ENCODE data around the gene BTN3A1.
"Not testable (repeated sequence)": the region's sequence is repeated elsewhere in the genome, so short reads cannot be mapped to it uniquely, and the experiment has no call there.

BTN3A1 gene

DNA sequence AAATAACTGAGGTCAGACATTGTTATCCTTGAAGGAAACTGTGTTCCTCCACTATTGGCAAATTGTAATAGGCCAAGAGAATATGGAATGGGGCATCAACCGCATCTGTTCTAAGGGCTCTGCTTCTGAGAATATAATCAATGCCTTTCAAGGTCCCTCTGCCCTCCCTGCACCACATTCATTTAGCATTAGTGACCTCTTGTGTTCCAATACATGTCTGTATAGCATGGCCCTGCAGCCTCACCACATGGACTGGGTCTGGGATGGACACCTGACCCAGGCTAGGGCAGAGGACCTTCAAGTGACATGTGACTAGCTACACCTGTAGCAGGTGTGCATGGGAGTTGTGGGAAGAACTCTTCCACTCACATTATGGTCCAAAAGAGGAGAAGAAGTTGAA, 14.2 kb downstream of the BTN3A1 start:
- no peak for DNase-seq

DNA sequence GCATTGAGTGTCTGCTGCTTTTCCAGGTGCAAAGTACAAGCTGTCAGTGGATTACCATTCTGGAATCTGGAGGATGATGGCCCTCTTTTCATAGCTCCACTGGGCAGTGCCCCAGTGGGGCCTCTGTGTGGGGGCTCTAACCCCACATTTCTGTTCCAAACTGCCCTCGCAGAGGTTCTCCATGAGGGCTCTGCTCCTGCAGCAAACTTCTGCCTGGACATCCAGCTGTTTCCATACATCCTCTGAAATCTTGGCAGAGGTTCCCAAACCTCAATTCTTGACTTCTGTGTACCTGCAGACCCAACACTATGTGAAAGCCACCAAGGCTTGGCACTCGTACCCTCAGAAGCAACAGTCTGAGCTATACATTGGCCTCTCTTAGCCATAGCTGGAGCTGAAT, 16.0 kb downstream of the BTN3A1 start:
- DNase-seq = not testable (repeated sequence)

DNA sequence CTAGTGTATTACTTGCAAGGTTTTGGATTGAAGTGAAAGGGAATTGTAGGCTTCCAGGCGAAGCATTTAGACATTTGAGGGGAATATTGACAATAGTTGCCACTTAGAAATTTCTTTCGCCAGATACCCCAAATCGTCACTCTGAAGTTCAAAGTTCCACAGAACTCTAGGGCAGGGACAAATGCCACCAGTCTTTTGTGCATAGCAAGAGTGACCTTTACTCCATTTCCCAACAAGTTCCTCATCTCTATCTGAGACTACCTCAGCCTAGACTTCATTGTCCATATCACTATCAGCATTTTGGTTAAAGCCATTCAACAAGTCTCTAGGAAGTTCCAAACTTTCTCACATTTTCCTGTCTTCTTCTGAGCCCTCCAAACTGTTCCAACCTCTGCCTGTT, 16.7 kb downstream of the BTN3A1 start:
- DNase-seq = not testable (repeated sequence)

DNA sequence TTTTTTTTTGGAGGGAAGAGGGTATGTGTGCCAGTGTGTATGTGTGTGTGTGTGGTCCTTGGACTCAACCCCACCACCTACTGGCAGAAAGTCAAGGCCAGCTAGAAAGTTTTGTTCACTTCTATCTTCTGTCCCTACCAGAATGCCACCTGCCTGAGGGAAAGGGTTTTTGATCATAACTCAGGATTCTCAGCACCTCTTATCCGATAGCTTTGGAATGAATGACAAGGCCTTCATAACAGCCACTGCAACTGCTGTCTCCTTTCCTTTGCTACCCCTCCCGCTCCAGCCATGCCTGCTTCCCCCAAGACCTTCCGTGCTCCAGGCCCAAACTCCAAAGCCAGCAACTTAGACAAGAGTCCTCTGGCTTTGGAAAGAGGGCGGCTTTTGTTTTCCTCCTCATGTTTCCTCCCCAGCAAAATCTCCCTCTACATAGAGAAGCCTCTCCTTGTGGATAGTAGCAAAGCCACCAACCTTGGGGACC, 18.7 kb downstream of the BTN3A1 start:
- DNase-seq = no peak

DNA sequence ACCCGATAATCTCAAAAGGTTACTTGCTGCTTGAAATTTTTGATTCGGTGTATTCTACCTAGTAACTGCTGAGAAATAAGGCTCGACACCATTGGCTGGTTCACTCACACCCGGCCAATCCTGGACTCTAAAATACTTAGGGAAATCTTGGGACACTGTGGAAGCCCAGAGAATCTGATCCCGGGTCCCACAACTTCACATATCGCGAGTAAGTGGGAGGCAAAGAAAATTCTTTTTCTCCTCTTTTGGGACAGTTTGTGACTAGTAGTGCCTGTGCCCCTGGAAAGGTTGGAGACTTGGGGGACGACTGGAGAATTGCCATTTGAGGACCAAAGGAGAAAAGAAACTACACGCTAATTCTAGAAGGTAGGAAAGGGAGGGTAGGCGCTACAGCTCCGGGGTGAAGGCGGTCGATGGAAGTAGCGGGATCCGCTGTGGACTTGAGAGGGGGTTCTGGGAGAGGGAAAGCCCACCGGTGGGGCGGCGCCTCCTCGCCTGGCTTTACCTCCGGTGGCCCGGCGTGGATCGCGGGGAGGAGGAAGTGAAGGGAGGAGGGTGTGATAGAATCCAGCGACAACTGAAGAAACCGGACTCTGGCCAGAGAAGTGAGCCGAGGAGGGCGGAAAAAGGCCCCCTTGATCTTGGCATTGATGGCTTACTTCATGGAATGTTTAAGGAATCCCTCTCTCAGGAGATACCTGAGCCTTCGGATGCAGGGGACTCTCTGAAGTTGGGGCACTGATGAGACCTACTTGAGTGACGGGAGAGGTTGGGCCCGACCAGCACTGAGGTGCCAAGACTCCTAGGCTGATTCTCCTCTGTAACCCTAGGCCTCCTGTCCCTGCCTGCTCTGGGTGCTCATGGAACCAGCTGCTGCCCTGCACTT, 19.4 kb downstream of the BTN3A1 start:
- DNase-seq = peak; percentile 89

DNA sequence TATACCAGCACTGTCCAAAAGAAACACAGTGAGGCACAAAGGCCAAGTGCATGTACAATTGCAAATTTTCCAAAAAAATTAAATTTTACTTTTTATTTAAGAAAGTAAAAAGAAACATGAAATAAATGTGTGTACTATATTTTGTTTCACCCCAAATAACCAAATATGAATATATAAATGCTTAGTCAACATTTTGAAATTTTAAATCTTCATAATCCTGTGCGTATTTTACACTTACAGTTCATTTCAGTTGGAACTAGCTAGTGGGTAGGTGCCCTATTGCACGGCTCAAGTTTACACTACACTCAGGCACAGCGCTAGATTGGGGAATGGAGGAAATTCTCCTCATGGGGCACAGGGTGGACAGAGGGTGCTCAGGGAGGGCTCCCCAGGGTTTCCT, 20.3 kb downstream of the BTN3A1 start:
- DNase-seq = no peak

DNA sequence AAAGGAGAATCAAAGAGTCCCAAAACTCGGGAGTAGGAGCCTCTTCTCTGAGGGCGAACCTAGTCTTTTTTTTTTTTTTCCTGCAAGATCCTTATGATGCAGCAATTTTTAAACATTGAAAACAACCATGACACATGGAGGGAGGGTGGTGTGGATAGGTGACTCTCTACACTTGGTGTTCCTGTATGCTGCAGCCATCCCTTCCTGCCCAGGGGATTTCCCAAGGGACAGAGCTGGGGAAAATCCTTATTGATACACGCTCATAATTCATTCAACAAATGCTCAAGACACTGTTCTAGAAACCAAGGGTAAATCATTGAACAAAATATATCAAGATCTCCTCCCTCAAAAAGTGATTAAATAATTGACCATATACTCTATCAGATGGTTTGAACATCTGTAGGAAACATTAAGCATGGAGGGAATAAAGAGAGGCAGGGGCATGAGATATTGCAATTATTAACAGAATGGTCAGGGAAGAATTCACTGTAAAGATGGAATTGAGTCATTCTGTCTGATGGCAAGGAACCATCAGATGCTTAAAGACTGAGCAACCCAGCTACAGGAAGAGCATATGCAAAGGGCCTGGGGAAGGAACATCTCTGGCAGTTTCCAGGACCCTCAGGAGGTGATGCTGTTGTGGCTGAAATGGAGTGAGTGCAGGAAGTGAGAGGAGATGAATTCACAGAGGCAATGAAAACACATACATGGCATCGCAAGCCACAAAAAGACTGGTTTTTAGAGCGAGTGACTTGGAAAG, 24.8 kb downstream of the BTN3A1 start:
- no peak for DNase-seq

DNA sequence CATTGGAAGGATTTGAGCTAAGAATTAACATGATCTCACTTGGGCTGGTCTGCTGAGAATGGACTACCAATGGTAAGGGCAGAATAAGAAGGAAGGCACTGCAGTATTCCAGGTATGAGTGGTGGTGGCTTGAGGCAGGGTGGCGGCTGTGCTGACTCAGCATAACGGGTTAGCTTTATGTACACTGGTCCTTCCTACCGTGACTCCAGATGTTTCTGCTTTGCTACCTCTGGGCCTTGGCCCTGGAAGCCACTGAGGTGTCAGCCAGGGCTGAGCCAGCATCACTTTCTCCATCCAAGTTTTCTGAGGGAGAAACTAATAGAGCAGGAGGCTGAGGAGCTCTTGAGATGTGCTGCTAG, 25.4 kb downstream of the BTN3A1 start:
- DNase-seq = no peak

DNA sequence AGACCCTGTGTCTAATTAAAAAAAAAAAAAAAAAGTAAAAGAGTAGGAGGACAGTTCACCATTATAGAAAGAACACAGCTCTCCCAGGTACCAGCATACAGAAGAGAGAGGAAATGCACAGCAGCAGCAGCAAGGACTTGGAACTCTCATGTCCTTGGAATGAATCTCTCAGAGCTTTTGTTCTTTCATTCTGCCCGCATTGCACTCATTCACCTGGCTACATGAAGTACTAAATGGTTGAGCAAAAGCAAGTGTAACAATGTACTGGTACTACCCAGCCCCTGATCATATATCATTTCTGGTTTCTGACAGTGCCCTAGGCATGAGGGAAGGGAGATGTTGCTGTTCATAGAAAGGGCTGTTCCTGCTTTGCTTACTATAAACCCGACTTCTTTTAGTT, 26.1 kb downstream of the BTN3A1 start:
- no peak for DNase-seq

DNA sequence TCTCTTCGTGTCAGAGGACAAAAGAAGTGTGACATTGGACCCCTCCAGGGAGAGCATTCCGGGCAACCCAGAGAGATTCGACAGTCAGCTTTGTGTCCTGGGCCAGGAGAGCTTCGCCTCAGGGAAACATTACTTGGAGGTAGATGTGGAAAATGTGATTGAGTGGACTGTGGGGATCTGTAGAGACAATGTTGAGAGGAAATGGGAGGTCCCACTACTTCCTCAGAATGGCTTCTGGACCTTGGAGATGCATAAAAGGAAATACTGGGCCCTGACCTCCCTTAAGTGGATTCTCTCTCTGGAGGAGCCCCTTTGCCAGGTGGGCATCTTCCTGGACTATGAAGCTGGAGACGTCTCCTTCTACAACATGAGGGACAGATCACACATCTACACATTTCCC, 28.7 kb downstream of the BTN3A1 start:
- no peak for DNase-seq

DNA sequence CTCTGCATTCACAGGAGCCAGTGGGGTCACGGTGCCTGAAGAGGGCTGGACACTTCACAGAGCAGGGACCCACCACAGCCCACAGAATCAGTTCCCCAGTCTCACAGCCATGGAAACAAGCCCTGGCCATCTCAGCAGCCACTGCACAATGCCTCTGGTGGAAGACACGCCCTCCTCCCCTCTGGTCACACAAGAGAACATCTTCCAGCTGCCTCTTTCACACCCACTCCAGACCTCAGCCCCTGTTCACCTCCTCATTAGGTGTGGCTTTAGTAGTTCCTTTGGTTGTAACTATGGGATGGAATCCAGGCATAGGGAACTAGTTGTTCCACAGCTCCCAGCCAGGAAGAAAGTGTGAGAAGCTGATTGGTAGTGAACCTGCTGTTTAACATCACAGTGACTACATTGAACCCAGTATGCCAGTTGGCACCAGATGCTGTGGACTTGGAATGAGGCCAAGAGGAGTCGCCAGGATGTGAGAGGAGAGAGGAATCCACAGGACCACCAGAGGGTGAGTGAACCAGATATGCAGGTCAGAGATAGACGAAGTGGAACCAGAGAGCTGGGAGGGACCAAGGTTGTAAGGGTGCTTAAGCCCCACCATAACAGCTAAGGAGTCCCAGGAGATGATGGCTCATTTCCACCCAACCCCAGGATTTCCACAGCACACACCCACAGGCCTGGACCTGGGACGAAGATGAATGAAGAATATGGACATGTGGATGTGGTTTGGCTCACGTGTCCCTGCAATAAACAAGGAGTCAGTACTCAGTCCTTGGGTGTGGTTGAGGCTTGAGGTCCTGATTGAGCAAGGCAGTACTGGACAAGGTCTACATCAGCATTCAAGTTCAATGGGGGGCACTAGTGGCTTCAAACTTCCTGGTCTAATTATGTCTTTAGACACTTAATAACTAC, 29.4 kb downstream of the BTN3A1 start:
- no peak for DNase-seq

DNA sequence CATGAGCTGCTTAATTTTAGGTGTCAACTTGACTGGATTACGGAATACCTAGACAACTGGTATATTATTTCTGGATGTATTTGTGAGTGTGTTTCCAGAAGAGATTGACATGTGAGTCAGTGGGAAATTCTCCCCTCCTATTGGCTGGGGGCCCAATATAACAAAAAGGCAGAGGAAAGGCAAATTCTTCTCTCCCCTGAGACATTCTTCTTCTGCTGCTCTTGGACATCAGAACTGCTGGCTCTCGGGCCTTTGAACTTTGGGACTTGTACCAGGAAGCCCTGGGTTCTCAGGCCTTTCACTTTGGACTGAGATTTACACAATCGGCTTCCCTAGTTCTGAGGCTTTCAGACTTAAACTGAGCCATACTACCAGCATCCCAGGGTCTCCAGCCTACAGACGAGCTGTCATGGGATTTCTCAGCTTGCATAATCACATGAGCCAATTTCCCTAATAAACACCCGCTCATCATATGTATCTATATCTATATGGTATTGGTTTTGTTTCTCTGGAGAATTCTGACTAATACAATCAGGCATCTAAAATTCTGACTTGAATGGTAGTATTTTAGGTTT, 30.6 kb downstream of the BTN3A1 start:
- no peak for DNase-seq

DNA sequence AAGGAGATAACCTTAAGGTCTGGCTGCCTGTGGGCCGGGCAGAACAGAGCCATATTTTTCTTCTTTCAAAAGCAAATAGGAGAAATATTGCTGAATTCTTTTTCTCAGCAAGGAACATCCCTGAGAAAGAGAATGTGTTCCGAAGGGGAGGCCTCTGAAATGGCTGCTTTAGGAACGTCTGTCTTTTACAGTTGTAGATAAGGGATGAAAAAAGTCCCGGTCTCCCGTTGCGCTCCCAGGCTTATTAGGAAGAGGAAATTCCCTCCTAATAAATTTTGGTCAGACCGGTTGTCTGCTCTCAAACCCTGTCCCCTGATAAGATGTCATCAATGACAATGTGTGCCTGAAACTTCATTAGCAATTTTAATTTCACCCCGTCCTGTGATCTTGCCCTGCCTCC, 31.6 kb downstream of the BTN3A1 start:
- DNase-seq = not testable (repeated sequence)

DNA sequence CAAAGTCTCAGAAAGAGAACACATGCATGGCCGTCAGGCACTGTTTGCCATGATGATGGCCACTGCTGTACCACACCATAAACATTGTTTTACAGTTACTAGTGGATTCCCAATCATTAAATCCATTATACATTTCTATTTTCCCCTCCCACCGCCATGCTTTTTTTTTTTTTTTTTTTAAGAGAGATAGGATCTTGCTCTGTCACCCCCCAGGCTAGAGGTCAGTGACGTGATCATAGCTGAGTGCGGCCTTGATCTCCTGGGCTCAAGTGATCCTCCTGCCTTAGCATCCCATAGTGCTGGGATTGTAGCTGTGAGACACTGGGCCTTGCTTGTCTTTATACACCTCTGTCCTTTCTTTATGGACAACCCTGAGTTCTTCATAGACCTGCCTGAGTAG, 33.9 kb downstream of the BTN3A1 start:
- DNase-seq = no peak

DNA sequence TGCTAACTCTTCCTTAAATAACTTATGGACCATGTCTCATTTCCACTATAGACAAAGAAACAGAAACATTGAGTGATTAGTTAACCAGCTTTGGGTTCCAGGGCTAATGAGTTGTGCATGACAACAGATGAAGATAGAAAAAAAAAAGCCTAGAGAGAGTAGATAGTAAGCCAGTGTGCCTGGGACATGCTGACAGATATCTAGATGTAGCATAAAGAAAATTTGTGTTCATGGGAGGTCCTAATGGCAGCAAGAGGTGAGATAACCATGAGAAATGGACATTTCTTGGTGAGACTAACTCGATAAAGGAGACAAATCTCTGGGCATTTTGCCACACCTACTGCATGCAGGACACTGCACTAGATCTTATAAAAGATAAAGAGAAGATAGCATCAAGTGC, 35.5 kb downstream of the BTN3A1 start:
- no peak for DNase-seq

DNA sequence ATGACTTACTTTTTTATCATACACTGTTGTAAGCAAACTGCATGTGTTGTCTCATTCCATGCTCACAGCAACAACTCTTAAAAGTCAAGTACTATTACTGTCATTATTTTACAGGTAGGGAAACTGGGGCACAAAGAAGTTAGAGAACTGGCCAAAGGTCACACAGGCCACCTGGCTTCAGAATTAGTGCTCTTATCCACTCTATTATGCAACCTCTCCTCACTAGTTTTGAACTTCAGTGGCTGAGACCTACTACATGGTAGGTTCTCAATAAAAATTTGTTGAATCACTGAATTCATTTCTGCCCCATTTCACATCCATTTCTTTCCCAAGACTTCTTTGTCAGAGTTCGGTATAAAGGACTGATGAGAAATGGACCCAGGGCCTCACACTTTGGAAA, 35.9 kb downstream of the BTN3A1 start:
- DNase-seq = no peak

DNA sequence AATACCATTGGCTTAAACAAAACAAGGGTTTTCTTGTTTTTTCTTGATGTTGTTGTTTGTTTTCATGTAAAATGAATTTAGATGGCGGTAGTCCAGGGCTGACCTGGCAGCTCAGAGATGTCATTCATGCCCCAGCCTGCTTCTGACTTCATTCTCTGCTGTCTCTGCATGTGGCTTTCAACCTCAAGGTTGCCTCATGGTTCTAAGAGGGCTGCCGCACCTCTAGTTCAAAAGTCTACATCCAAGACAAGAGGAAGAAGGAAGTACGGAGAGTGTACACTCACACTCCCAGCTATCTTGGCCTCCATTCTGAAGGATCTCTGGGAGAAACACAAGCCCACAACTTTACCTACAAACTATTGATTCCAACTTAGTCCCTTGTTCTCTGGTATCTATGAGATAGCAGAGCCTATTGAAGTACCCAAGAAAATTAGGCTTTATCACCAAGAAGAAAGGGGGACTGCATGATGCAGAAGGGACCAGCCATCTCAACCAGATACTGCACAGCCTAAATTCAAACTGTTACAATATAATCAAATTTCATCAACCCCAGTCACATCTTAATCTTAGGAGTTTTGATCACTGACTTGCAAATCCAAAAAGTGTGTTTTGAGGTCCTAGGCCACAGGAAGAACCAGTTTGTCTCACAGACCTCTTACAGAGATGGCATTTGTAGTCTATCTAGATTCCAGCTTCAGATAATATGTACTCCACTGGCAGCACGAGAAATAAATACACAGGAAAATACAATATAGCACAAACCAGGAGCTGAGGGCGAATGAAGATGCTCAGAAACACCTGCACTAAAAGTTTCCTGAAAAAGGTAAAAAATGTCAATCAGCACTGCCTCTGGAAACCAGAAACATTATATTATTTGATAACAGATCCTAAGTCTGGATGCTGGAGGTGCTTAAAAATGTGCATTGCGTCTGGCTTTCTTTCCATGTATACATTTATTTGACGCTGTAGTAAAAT, 37.4 kb downstream of the BTN3A1 start:
- DNase-seq = no peak

DNA sequence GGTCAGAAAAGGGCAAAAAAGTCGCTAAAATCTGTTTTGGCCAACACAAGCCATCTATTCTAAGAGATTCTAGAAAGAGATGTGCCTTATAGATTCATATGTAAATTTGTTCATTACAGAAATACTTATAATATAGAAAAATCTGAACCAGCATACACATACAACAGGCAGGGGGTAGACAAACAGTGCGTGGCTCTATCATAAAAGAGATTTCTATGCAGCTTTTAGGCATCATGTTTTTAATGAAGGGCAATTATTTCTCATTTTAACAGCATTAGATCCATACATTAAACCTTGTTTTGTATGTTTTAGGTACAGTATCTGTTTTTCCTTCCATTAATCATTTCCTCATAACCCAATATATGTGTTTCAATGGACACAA, 38.9 kb downstream of the BTN3A1 start:
- no peak for DNase-seq

DNA sequence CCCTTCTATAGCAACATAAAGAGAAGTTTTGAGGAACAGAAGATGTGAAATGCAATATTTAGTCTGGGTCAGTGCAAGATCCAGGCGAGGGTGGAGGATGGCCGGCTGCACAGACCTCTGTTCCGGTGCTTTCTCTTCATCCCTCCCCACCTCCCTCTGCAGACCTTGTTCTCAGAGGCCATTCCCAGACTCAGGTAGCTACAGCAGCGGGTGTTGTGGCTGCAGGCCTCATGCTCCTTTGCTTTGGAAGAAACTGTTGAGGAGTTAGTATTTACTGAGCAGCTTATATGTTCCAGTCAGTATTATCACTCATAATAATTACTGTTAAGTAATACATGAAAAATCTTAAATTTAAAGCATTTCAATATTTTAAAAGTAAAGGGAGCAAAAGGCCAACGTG, 39.9 kb downstream of the BTN3A1 start:
- DNase-seq = no peak

DNA sequence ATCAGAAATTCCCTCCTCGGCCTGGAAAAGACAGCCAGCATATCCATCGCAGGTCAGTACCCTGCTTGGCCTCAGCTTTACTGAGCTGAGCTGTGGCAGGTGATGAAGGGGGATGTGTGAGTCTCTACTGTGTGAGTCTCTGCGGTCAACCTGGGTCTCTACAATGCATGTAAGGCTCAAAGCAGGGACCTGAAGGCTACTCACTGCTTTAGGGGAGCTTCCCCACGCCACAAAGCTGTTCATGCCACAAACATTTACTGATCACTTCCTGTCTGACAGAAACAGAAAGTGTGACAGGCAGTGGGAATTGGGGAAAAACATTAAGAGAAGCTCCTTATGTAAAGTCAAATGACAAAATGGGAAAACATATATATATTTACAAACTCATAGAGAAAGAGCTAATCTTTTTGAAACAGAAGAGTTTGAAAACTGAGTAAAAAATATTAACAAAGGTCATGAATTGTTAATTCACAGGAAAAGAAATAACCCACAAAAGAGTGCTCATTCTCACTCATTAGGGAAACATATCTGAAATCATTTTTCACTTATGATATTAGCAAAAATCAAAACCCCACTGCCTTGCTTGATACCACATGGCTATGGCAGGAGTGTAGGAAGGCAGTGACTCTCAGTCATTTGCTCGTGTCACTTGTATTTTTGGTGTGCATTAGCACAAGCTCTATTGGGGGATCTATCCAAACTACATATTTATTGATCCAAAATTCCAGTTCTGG, 44.0 kb downstream of the BTN3A1 start:
- no peak for DNase-seq

DNA sequence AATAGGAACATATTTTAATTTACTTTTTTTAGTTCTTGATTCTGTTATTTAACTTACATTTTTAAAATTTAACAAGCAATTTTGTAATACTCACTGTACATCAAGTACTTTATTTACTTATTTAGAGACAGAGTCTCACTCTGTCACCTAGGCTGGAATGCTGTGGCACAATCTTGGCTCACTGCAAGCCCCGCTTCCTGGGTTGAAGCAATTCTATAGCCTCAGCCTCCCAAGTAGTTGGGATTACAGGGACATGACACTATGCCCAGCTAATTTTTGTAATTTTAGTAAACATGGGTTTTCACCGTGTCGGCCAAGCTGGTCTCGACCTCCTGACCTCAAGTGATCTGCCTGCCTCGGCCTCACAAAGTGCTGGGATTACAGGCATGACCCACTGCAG, 45.2 kb downstream of the BTN3A1 start:
- no peak for DNase-seq
